Measurements from ENCODE around the gene OS9.

The OS9 gene

DNA sequence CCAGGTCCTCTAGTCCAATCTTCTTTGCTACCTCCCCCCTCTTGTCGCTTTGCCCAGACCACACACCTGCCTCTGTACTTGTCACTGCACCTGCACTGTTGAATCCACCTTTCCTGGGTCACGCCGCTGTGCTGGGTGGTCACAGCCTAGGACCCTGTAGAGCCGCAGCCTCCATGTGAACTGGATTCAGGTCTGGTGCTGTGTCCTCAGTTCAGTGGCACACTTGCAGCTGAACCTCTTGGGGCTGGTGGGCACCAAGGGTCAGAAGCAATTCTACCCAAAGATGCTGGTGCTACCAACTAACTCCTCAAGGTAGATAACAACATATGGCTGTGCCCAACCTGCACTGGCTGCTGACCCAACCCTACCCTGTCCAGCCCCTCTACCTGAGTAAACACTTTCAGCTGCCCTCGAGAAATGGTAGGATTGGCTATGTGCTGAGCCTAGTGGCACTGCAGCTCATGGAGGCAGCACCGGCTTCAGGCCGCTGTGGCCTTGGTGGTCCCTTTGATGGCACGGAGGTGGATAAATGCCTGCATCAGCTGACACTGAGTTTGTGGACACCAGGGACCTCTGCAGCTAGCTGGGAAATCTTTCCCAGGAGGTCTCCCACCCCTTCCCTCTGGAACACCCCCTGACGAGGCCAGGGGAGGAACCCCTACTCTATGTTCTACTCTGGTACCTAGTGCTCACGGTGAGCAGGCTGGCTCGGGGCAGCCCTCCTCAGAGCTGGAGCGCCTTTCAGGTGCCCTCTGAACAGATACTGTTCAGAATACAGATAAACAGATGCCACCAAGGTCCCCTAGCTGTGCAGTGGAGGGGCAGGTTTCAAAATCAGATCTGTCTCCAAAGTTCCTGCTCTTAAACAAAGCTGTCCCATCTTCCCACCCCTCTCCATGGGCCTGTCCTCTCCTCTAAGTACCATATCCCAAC is 30.3 kb downstream of the OS9 start:
- DNase-seq: no peak

GRCh38 chr12:57724936-57725740 is 31.2 kb downstream of the OS9 start:
- no peak for DNase-seq

DNA sequence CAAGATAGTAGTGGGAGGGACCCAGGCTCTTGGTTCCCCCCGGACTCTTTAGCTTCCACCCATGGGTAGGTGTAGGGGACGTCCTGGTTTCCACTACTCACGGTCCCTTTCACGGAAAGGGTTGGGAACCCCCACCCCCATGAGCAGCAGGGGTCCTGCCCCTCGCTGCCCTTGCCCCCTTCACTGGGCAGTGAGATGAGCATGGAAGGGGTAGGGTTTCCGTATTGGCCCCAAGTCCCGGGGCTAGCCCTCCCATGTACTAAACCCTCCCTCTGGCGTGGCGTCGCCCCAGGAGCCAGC is 31.9 kb downstream of the OS9 start:
- no peak for DNase-seq

DNA sequence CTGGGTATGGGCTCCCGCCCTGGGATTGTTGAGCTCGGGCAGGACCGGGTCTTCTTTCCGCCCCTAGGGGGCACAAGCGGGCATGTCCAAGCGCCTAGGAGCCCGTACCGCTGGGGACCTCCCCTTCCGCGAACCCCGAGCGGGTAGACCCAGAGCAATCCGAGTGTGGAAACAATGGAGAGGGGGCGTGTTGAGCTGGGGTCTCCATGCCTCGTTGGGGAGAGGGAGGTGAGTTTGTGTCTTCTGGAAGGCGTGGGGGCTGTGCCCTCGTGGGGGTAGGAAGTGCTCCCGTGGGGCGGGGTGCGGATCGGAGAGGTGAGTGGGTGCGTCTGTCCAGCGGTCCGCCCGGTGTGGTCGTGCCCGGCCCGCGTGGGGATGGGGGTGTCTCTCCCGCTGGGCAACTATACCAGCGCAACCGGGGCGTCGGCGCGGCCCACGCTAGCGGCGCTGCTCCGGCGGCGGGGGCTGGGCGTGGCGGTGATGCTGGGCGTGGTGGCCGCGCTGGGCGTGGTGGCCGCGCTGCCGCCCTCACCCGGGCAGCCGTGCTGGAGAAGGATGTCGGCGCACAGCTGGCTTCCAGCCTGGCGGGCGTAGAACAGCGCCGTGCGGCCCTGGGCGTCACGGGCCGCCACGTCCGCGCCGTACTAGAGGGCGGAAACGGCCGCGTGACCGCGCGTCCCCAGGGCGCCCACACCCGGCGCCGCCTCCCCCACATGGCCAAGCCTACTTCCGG is 32.4 kb downstream of the OS9 start:
- no peak for DNase-seq

DNA sequence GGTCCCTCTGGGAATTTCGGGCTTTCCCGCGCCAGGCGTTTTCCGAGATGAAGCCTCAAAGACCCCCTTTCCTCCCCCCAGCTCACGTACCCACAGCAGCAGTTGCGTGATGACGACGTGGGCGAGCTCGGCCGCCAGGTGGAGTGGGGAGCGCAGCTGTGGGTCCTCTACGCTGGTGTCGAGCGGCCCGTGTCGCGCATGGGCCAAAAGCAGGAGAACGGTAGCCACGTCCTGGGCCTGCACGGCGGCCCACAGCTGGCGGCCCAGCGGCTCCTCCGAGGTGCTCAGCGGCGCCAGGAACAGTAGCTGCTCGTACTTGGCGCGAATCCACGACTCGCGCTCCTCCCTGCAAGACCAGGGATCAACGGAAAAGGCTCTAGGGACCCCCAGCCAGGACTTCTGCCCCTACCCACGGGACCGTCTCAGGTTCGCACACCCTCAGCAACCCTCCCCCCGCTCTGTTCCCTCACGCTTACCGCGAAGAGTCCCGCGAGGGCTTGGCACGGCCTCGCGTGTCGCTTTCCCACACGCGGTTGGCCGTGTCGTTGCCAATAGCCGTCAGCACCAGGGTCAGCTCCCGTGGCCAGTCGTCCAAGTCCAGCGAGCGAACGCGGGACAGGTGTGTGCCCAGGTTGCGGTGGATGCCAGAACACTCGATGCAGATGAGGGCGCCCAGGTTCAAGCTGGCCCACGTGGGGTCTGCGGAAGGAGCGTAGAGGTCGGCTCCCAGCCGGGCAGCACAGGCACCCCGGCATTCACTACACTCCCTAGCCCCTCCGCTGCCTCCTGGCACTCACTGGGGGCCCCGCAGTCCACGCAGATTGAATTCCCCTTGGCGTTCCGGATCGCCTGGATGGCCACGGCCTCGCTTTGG is 33.2 kb downstream of the OS9 start:
- no peak for DNase-seq

- DNase-seq: no peak
Observed at GRCh38 chr12:57727758-57728395, 33.9 kb downstream of the OS9 start.

- no peak for DNase-seq
Observed at GRCh38 chr12:57729321-57729844, 35.5 kb downstream of the OS9 start.

- no peak for DNase-seq
Observed at GRCh38 chr12:57730336-57731067, 36.6 kb downstream of the OS9 start.

GRCh38 chr12:57731411-57732080 is 37.6 kb downstream of the OS9 start:
- no peak for DNase-seq

GRCh38 chr12:57732270-57732669 is 38.3 kb downstream of the OS9 start:
- DNase-seq: peak; percentile 48

GRCh38 chr12:57732726-57733593 is 39.0 kb downstream of the OS9 start:
- DNase-seq: peak; percentile 48

DNA sequence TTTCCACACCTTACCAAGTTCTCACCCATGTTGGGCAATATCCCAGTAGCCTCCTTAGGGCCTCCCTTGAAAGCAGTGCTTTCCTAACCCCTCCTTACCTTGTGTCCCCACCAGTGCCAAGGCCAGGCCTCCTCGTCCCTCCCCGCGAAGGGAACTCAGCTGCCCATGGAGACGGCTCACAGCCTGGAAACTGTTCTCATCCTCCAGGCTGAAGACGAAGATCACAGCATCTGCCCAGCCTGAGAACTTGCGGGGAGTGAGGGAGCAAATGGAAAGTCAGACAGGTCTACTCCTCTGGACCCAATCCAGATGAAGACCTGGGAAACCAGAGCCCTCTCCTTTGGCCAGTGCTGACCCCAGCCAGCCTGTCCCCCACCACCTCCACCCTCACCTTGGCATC is 40.0 kb downstream of the OS9 start:
- no peak for DNase-seq

- no peak for DNase-seq
Observed at GRCh38 chr12:57734591-57734990, 40.7 kb downstream of the OS9 start.

- DNase-seq: no peak
Observed at GRCh38 chr12:57735198-57735855, 41.4 kb downstream of the OS9 start.

- no peak for DNase-seq
Observed at GRCh38 chr12:57735952-57736740, 42.2 kb downstream of the OS9 start.

- DNase-seq: no peak
Observed at GRCh38 chr12:57736741-57737466, 43.0 kb downstream of the OS9 start.
